ENCODE results near the gene POLR2C.
"Not testable (repeated sequence)": the region's sequence is repeated elsewhere in the genome, so short reads cannot be mapped to it uniquely, and the experiment has no call there.

Gene POLR2C

DNA sequence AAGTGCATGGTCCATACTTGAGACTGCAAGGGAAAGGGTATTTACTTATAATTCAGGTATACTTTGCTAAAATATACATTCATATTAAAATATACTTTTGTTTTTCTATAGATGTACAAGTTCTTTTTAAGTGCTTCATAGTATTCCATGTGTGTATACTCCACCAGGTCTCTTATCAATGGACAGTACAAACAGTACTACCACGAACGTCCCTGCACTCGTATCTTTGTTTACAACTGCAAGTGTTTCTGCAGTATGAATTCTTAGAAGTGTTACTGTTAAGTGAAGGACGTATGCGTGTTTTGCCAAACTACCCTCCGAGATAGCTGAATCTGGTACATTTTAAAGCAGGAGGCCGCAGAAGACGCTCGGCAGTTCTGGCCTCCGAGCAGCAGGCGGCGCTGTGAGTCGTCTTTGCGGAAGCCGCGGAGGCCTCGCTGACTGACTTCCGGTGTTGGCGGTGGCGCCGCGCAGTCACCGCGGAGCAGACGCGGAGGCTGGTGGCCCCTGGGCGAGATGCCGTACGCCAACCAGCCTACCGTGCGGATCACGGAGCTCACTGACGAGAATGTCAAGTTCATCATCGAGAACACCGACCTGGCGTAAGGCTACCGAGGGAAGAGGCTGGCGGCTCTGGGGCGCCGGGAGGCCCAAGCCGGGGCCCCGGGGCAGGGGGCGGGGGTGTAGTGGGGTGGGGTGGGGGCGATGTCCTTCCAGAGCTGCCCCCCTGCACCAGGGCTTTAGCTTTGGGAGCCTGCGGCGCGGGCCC, at the start of gene POLR2C:
Gene POLR2C, plus strand, starts transcription at position 471 of the 769 bp plus-strand sequence. Its CDS starts 46 bp downstream, at position 517.
- DNase-seq, result peak in 1 of 2 experiments; percentile 57

DNA sequence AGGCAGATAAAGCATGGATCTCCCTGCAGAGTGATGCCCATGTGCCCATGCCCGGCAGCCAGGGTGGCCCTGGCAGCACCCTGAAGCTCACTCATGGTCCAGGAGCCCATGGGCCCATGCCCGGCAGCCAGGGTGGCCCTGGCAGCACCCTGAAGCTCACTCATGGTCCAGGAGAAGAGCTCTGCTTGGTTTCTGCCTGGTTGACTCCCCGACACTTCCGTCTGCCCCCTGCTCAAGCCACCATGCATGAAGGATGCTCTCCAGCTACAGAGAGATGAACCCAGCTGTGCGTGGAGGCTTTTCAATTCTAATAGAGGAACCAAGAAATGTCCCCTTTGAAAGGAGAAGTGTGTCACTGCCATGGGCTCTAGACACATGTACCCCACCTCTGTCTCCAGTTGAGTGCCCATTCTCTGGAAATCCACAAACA, 49.2 kb upstream of the POLR2C start:
- no peak for DNase-seq

DNA sequence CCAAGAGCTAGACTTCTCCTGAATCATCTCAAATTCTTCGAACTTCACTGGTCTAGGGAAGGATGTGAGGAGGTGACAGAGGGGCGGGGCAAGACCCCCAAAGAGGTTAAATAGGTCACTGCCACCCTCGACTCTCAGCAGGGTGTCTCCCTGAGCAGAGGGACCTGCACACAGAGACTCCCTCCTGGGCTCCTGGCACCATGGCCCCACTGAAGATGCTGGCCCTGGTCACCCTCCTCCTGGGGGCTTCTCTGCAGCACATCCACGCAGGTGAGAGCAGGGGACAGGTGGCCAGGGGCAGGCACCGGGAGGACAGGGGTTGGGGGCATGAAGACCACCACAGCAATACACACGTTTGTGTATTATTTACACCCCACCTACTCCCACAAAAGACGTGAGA, 48.7 kb upstream of the POLR2C start:
- DNase-seq, result no peak

DNA sequence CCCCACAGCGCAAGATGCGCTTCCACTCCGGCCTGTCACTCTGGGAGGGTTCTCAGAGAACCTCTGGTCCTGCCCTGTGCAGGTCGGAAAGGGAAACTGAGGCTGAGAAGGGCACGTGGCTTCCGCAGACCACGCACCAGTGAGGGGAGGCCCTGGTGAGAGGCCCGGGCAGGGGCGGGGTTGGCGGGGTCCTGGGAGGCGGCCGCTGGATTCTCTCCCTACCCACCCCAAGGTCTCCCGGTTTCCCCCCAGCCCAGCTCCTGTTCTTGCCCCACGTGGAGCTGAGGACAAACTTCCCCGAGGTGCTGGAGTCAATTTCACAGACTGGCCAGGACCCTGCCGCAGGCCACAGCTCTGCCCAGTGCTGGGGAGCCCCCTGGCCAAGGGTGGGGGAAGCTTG, 46.4 kb upstream of the POLR2C start:
- no peak for DNase-seq

DNA sequence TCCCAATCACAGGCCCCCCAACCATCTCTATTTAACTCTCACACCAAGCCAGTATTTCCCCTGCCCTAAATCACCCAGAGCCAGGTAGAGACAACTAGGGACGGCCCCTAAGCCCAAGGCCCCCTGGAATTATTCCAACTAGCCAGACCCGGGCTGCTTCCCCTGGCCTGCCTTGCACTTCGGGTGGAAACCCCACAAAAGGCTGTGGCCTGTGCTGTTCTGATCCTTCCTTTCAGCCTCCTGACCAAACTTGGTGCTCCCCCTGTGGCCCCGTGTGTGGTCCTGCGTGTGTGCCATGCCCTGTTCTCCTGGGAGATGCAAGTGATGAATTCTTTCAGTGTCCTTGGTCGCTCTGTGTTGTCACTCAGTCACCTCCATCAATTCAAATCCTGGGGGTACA, 43.0 kb upstream of the POLR2C start:
- DNase-seq, result no peak

DNA sequence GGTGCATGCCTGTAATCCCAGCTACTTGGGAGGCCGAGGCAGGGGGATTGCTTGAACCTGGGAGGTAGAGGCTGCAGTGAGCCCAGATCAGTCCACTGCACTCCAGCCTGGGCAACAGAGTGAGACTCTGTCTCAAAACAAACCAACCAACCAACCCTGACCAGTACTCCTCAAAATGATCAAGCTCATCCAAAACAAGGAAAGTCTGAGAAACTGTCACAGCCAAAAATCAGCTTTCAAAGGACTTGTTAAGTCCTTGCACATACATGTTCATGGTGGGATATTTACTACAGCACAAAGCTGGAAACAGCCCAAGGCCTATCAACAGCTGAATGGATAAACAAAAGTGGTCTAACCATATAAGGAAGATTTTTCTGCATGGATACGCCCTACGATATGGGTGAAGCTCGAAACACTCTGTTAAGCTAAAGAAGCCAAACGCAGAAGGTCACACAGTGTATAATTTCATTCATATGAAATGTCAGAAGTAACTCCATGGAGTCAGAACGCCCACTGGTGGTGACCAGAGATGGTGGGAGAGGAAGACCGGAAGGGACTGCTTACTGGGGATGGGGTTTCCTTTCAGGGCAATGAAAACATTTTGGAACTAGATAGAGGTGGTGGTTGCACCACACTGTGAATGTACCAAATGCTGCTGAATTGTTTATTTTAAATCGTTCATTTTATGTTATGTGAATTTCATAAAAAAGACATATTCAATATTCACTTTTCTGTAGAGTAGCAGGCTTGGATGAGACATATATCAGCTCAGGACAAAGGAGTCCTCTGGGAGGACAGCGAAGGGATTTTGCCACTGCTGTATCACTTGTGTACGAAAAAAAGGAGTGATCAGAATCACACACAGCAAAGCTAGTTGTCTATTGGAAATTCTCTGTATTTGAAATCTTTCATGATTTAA, 40.2 kb upstream of the POLR2C start:
- DNase-seq, result peak in 1 of 2 experiments; percentile 18

DNA sequence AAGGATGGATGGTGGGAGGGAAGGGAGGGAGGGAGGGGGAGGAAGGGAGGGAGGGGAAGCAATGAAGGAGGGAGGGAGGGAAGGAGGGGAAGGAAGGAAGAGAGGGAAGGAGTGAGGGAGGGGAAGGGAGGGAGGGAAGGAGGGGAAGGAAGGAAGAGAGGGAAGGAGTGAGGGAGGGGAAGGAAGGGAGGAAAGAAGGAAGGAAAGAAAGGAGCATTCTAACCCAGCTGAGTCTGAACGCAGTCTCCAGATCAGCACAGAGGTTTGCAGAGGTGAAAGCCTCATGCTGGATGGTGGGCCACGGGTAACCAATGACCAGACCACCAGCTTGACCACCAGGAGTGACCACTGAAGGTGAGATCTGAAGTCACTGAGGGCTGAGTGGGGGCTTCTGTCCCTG, 39.3 kb upstream of the POLR2C start:
- DNase-seq, result no peak

DNA sequence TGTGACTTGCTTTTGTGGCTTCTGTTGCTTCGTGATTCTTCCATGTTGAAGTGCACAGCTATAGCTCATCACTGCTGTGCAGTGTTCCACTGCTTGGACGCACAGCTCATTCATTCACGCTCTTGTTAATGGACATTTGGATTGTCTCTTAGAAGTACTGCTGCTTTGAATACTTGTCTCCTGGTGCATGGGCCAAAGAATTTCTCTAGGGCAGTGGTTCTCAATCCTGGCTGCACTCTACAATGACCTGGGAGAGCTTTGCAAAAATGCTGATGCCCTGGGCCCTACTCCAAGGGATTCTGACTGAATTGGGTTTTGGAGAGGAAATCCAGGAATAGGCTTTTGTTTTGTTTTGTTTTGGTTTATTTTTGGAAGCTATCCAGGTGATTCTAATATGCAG, 37.9 kb upstream of the POLR2C start:
- DNase-seq, result no peak

DNA sequence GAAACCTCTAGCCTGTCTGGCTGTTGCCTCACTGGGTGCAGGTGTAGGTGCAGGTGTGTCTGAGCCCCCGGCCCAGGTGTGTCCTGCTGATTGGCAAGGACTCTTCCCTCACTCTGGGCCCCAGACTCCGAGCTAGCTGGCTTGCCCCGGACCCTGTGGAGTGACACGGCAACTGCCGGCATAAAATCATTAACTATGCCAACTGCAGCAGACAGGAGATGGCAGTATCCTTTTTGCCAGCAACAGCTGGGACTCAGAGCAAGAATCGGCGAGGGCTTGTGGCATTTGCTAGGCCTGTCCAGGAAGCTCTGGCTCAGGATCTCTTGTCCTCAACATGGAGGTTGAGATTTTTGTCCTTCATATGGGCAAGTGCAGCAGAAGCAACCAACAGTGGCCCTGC, 36.1 kb upstream of the POLR2C start:
- no peak for DNase-seq

DNA sequence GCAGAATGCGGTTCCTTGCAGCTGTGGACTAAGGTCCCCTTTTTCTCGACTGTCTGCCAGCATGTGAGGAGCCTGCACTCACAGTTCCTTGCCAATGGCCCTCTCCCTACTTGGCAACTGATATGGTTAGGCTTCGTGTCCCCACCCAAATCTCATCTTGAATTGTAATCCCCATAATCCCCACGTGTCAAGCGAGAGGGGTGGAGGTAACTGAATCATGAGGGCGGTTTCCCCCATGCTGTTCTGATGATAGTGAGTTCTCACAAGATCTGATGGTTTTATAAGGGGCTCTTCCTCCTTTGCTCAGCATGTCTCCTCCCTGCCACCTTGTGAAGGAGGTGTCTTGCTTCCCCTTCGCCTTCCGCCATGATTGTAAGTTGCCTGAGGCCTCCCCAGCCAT, 35.2 kb upstream of the POLR2C start:
- DNase-seq, result no peak

DNA sequence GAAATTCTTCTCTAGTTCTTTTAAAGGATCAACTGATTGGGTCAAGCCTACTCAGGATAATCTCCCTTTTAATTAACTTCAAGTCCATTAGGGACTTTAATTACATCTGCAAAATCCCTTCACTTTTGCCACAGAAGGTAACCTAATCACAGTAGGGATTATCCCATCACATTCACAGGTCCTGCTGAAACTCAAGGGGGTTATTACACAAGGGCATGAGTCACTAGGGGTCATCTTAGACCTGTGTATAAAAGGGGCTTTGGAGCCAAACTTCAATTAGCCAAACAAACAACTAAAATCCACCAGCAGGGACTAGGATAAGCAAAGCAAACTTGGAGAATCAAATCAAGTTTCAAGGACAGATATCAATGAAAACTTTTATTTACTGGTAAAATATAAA, 34.7 kb upstream of the POLR2C start:
- no peak for DNase-seq

DNA sequence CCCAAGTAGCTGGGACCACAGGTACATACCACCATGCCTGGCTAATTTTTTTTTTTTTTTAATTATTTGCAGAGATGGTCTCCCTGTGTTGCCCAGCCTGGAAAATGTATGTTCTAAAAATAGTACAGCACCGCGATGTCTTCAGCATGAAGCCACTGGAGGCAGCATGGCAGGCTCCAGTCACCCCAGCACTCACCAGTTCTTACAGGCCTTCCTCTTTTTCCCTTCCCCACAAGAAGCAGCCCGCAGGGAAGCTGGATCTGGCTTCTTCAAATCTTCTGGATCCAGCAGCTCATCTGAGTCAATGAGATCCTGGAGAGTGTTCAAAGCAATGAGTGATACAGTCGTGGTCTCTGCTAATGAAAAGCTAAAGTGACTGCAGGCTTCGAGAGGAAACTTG, 31.5 kb upstream of the POLR2C start:
- DNase-seq, result no peak

DNA sequence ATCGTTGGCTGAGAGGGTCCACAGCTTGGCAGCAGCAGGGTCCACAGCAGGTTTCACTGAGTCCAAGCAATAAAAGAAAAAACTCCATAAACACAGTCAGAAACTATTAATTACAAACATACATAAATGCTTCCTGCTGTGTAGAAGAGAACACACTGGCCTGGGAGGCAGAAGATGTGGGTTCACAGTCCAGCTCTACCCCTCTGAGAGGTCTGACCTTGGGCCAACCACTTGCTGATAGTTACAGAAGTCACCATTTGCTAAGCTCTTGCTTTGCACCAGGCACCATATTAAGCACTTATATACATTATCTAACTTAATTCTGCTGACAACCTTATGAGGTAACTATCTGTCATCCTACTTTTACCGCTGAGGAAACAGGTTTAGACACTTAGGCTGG, 30.0 kb upstream of the POLR2C start:
- DNase-seq, result no peak

DNA sequence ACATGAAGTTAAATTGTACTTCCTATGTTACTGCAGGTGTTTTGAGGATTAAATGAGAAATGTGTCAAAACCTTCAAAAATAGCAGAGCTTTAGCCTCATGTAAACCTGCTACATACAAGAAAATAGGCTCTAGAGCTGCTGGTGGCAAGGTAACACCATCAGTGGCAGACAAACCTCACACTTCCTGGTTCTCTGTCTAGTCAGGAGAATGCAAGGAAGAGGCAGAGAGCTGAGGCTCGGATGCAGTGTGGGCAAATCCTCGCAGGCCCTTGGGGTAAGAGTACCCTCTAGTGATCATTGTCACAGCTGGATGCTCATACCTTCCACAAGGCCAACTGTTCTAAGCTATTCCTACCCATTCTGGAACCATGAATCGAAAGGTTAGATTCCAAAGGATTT, 29.5 kb upstream of the POLR2C start:
- no peak for DNase-seq

DNA sequence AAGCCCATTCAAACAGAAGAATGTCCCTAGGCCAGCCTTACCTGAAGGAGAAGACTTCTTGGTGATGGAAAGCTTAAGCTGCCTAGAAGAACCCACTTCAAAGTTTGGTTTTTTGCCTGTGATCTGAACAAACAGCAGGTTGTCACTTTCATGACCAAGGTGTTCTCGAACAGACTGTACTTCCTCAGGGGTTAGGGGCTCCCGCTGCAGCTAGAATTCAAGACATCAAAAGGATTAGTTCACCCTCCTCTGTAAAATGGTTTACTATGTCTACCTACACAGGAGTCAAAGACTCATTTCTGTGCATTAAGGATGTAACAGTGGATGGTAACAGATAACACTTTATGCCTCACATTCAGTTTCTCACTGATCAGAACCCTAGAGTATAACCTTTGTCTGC, 28.5 kb upstream of the POLR2C start:
- DNase-seq, result no peak

DNA sequence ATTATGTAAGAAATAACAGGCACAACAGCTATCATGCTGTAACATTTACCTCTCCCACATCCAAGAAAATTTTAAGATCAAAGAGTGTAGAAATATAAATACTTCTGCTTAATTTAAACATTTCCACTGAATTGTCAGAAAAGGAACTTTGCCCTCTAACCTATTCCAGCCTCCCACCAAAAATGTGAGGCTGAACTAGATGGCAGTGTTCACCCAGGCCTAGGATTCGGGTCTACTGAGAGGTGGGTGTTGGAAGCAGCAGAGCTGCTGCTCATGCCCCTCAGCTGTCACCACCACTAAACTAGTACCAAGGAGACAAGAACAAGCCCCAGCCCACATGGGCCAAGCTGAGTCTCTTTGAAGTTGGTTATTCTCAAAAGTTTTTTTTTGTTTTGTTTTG, 26.6 kb upstream of the POLR2C start:
- no peak for DNase-seq

DNA sequence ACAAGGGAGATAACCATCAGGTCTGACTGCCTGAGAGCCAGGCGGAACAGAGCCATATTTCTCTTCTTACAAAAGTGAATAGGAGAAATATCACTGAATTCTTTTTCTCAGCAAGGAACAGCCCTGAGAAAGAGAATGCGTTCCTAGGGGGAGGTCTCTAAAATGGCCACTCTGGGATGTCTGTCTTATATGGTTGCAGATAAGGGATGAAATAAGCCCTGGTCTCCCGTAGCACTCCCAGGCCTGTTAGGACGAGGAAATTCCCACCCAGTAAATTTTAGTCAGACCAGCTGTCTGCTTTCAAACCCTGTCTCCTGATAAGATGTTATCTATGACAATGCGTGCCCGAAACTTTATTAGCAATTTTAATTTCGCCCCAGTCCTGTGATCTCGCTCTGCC, 22.5 kb upstream of the POLR2C start:
- DNase-seq, result not testable (repeated sequence)

DNA sequence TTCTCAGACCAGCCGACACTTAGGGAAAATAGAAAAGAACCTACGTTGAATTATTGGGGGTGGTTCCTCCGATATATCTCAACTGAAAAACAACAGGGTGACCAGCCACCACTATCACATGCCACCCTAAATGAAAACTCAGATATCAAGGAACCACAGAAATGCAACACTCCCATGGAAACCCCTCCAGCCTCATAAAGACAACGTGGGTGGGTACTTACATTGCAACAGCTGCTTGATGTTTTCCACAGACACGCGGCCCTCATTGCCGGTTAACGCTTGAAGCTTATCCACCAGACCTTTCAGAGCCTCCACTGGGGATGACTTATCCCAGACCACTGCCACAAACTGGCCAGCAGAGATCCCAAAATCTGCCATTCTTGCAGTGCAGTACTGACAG, 21.9 kb upstream of the POLR2C start:
- DNase-seq, result not testable (repeated sequence)

DNA sequence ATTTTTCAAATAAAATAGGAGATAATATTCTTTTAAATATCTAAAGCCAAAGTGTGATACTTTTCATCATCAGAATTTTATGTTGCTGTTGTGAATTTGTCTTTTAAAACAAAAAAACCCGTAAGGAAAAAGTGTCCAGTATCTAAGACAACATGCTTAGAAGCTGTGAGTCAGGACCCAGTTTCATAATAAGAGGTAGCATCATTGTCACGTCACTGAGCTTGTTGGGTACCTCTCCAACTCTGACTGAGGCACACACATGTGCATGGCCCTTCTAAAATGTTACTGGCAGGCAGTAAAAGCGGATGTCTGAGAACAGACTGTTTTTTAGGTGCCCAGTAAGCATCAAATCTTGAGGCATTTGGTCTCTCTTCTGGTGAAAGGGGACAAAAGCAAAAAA, 17.8 kb upstream of the POLR2C start:
- DNase-seq, result no peak

DNA sequence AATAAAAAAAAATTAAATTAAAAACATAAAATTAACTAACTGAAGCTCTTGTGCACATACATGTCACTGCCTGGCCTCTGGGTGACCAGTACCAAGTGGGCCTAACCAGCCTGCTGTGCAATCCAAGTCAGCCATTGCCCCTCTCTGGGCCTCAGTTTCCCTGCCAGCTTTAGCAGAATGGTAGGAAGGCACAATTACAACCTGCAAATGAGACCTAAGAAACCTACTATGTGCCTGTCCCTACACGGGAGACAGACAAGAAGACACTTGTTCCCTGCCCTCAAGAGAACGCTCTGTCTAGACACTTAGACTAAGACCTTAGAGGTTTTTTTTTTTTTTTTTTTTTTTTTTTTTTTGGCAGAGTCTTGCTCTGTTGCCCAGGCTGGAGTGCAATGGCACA, 17.0 kb upstream of the POLR2C start:
- DNase-seq, result no peak

DNA sequence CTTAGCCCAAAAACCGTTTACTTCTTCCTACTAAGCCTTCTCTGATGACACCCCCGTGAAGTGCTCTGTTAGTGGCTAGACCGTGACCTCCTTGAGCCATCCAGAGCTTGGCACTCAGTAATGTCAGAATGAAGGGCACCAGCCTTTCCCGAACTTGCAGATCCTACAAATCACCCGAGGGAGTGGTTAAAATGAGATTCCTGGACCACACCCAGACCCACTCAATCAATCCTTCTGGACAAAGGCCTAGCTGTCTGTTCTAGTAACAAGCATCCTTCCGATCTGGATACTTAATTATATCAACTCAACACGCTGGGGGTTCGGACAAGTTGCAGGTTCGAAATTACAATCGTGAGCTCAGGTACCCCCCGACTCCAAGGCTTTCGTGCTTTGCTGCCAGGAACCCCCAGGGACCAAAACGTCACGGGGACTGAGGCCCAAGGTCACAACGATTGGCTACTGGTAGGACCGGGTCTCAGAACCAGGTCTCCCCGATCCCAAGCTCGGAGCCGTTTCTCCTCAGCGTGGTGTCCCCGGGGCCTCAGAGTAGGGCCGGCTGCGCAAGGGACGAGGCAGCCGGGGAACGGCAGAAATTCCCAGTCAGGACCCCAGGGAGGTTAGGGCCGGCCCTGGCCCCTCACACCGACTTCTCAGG, 15.8 kb upstream of the POLR2C start:
- no peak for DNase-seq

DNA sequence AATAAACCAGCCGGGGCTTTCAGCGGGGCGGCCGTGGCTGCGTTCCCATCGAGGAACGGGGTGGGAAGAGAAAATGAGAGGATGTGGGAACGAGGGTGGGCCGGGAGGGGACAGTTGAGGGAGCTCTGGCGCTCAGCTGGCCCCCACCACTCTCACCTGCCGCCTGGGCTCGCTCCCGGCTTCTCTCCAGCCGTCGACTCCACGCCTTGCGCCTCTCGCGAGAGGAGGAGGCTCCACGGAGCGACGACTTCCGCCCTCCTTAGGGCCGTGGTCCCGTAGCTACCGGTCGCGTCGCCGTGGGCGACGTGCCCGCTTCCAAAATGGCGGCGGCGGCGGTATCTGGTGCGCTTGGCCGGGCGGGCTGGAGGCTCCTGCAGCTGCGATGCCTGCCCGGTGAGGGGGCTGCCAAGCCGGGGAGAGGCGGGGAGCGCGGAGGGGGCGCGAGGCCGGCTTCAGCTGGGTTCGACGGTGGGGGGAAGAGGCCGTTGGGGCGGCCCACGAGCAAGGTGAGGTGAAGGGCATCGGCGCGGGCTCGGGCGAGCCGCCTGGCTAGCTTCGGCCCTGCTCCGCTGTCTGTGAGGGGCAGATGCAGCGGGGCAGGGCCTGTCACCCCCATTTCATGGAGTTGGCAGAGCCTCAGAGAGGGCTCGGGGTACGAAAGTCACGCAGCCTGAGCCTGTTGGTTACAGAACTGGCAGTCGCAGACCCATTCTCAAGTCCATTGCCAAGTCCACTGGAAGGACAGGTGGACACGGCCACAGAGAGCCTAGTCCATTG, 15.1 kb upstream of the POLR2C start, which contains the start of the genes CIAPIN1 and COQ9:
Gene CIAPIN1, minus strand, starts transcription at position 200 of the 777 bp plus-strand sequence. CDS start 6,457 bp downstream, outside the sequence.
Gene COQ9, plus strand, starts transcription at position 294 of the 777 bp plus-strand sequence. Its CDS starts 27 bp downstream, at position 321.
- DNase-seq, result peak; percentile 56 to 67

Measured in SW 1271 (cell line).